K562 (cell line): ENCODE measurements around the gene RASSF3. TPM values are rescaled to one million over a fixed set of nuclear protein-coding genes. Genes with fewer than 3 reads are reported as not detected.

Source experiments
- CHD7 ChIP-seq: fragments of 200-600 bp; sonication (generic); IDR thresholded peaks from one replicate; pipeline ENCODE4 v1.6.1; 2012; ENCODE audit warnings: mild to moderate bottlenecking, low read depth, low read length, inconsistent platforms
- HNRNPUL1 ChIP-seq: fragments of 200-400 bp; formaldehyde crosslinking; IDR thresholded peaks from 2 replicates; pipeline ENCODE4 v1.6.1; 2017; ENCODE audit warnings: low read length
- POLR2A ChIP-seq: fragments of 450-650 bp; conservative IDR thresholded peaks from 2 replicates; pipeline ENCODE4 v1.6.1; 2016
- SRSF7 ChIP-seq: fragments of 200-400 bp; formaldehyde crosslinking; optimal IDR thresholded peaks from 2 replicates; pipeline ENCODE3; 2017; ENCODE audit warnings: mild to moderate bottlenecking, low read depth, low read length
- TRIM24 ChIP-seq, 2 experiments: fragments of 450-650 bp; IDR thresholded peaks; 2 replicates each; pipeline ENCODE4 v1.6.1; 2016
- ZNF134 ChIP-seq: fragments of 250-450 bp; sonication (Bioruptor Pico); conservative IDR thresholded peaks from 2 replicates; pipeline ENCODE4 v1.4.0; 2020
- ZNF407 ChIP-seq: fragments of 450-650 bp; IDR thresholded peaks from 2 replicates; pipeline ENCODE4 v1.6.1; 2016; ENCODE audit warnings: low read depth
- polyA plus RNA-seq, 8 experiments: library from polyadenylated mRNA; depleted of rRNA in 4 of 8; stranded (reverse) in 5 of 8; unstranded in 3 of 8; fragments of >200 nt; fragmentation: Nextera tagmentation in 2 of 8; fragmentation: Illumina TruSeq in 1 of 8; extraction: Ambion mirVana in 2 of 8; extraction: Trizol in 1 of 8; gene quantifications; 2 replicates each; pipeline versions ENCODE4 v1.2.1 to v1.2.3, GENCODE V29; 2011 to 2014; ENCODE audit warnings: inconsistent platforms in 1 of 8, missing spikeins in 1 of 8
- total RNA-seq, 7 experiments: library from RNA; depleted of rRNA in 6 of 7; stranded (reverse); fragments of >200 nt in 6 of 7; fragmentation: Illumina TruSeq in 2 of 7; extraction: Trizol in 2 of 7; gene quantifications; 2 replicates each; pipeline versions ENCODE4 v1.2.1 to v1.2.3, GENCODE V29; 2011 to 2021; ENCODE audit warnings: low replicate concordance in 1 of 7

RASSF3 gene
- total and polyA plus RNA-seq, 9 of the 15 experiments (the other 6 are each of a cell fraction or from before 2014, with no cell fraction given) = 3.7 to 39.2 (median 20.2) TPM

- TF ChIP-seq ZNF407 (no peak), HNRNPUL1 (no peak), ZNF134 (no peak), POLR2A (no peak), TRIM24 (IDR thresholded peaks at IDR 0.05) (0 out of 4 replicates have a peak, but pooled peaks of 1 of the 2 experiments have one; percentile 12), SRSF7 (no peak), CHD7 (no peak)
Observed at GRCh38 chr12:64656429-64656828, 46.1 kb downstream of the RASSF3 start (continued).
